Measurements from ENCODE around the gene SDR42E1. TPM values are rescaled to one million over a fixed set of nuclear protein-coding genes. Genes with fewer than 3 reads are reported as not detected.
A peak's percentile ranks its signal among the peaks of the same experiment; 100 is the strongest.

Gene SDR42E1
- total and polyA plus RNA-seq, 2 of the 13 experiments (the other 11 are each of a cell fraction or from before 2014, with no cell fraction given): 0.01 to 0.13 TPM

- peak overlapping the region; percentile 54 for H3K4me2 ChIP-seq (ENCODE audit: low read depth, low read length)
- peaks cover 2 to 7% of the 10 kb centered on the region in 2 experiments; a peak in 3 of 5 replicates for H3K36me3 ChIP-seq (replicated peaks in 1 of 2; ENCODE audit: control insufficient read depth in 1 of 2, insufficient read depth in 2 of 2, low read length in 2 of 2)
- H3K9ac ChIP-seq (ENCODE audit: insufficient read depth, low read depth, low read length): no peak overlapping the region
- POLR2A ChIA-PET: interaction anchor here (1.0 to 2.4 kb wide), 5 partner anchors 9 to 279 kb away, joined by 3 to 14 read pairs (median 10); partner anchors contain the start of genes HSD17B2 and MPHOSPH6
- H3K4me3 ChIP-seq (replicated peaks in 1 of 3; ENCODE audit: insufficient read depth in 1 of 3, low read depth in 2 of 3, low read length in 3 of 3): peak overlapping the region in 1 of 3 experiments; percentile 27; a peak in 2 of 6 replicates
- no peaks in the 10 kb centered on the region for H3K27me3 ChIP-seq (ENCODE audit: control insufficient read depth in 1 of 2, insufficient read depth in 2 of 2, low read length in 2 of 2)
- peak; percentile 42 for ATAC-seq
- in situ Hi-C loops (cut with HindIII; ENCODE audit: extremely low pct_ligation_motif_present, low pct_unique_long_range_greater_than_20kb): no loop called here
- 22% methylated on average over 3 of the region's 3 CpGs for WGBS (ENCODE audit: low lambda C conversion rate)
- no peaks in the 10 kb centered on the region for H3K9me3 ChIP-seq (ENCODE audit: low read length)
- H4K20me1 ChIP-seq (ENCODE audit: insufficient read depth, low read length): no peaks in the 10 kb centered on the region
- BruUV-seq (replicated peaks): no TSS peak
- H3K4me1 ChIP-seq (ENCODE audit: insufficient read depth, low read length): peaks cover 100% of the 10 kb centered on the region
- peaks cover 34% of the 10 kb centered on the region for H3K79me2 ChIP-seq (ENCODE audit: insufficient read depth, low read length)
- DNase-seq (ENCODE audit: low spot score): no peak
- H2AFZ ChIP-seq (ENCODE audit: low read length): no peak overlapping the region
- peak overlapping the region; percentile 64 for H3K27ac ChIP-seq (ENCODE audit: extremely low read length, insufficient read depth, low read length)
- CTCF ChIA-PET (ENCODE audit: low intra/inter-chr PET ratio, low total read pairs): no interaction called here
- intact Hi-C loops (cut with micrococcal nuclease; ENCODE audit: unreplicated experiment): loop anchor here (2.0 kb wide), 1 partner anchor 16 kb away; the partner anchor contains the start of gene HSD17B2
- no peak for FAIRE-seq
- no peak for TF ChIP-seq ZNF225 (CRISPR knock-in tag; IDR thresholded peaks at IDR 0.05)
- TF ChIP-seq, protein P1, sequence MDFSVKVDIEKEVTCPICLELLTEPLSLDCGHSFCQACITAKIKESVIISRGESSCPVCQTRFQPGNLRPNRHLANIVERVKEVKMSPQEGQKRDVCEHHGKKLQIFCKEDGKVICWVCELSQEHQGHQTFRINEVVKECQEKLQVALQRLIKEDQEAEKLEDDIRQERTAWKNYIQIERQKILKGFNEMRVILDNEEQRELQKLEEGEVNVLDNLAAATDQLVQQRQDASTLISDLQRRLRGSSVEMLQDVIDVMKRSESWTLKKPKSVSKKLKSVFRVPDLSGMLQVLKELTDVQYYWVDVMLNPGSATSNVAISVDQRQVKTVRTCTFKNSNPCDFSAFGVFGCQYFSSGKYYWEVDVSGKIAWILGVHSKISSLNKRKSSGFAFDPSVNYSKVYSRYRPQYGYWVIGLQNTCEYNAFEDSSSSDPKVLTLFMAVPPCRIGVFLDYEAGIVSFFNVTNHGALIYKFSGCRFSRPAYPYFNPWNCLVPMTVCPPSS (IDR thresholded peaks at IDR 0.05): no peak
- TF ChIP-seq RERE (CRISPR knock-in tag; IDR thresholded peaks at IDR 0.05; ENCODE audit: low read depth): 0 out of 2 replicates have a peak, but pooled peaks have one; percentile 21
- TF ChIP-seq ZBTB21 (CRISPR knock-in tag; IDR thresholded peaks at IDR 0.05): no peak
- TF ChIP-seq ZNF670 (CRISPR knock-in tag; IDR thresholded peaks at IDR 0.05; ENCODE audit: borderline replicate concordance): no peak
- TF ChIP-seq ZNF644 (CRISPR knock-in tag; IDR thresholded peaks at IDR 0.05; ENCODE audit: low read depth): no peak
- TF ChIP-seq LRRFIP1 (CRISPR knock-in tag; conservative IDR thresholded peaks at IDR 0.05): 0 out of 2 replicates have a peak, but pooled peaks have one; percentile 54
- TF ChIP-seq ZNF652 (CRISPR knock-in tag; IDR thresholded peaks at IDR 0.05; ENCODE audit: borderline replicate concordance, low read depth): peak; percentile 44; the same call in 1 of the 2 replicates
- no peak for TF ChIP-seq ZZZ3 (CRISPR knock-in tag; IDR thresholded peaks at IDR 0.05; ENCODE audit: borderline replicate concordance)
- no peak for TF ChIP-seq CBFB (CRISPR knock-in tag; IDR thresholded peaks at IDR 0.05)
- no peak for TF ChIP-seq KDM1A (CRISPR knock-in tag; IDR thresholded peaks at IDR 0.05)
- TF ChIP-seq ELF4 (CRISPR knock-in tag; IDR thresholded peaks at IDR 0.05; ENCODE audit: borderline replicate concordance): no peak
- no peak for TF ChIP-seq ZNF12 (CRISPR knock-in tag; IDR thresholded peaks at IDR 0.05)
- TF ChIP-seq ZNF24 (IDR thresholded peaks at IDR 0.05): no peak
- no peak for TF ChIP-seq ZUFSP (CRISPR knock-in tag; IDR thresholded peaks at IDR 0.05; ENCODE audit: borderline replicate concordance)
Measured at GRCh38 chr16:82050506-82050905, 39.2 kb upstream of the SDR42E1 start.
